HCT116 (cell line): Measurements from ENCODE around the gene FHIT. TPM values are rescaled to one million over a fixed set of nuclear protein-coding genes. Genes with fewer than 3 reads are reported as not detected.

Source experiments
- ATAC-seq: fragments of 200-7000 bp; cut with Tn5 transposase; 2 replicates; pipeline ENCODE4 v1.9.1; 2020; ENCODE audit warnings: mild to moderate bottlenecking, moderate library complexity
- BruUV-seq: library from RNA; stranded (reverse); fragments of 400-500 nt; replicated peaks from 2 replicates; lab custom pipeline; 2021; lab: Mats Ljungman, UMichigan
- CTCF ChIA-PET: fragments of 300-600 bp; sonication (Branson Sonifier 250); formaldehyde crosslinking; loops from one replicate; lab custom pipeline; 2021; ENCODE audit warnings: antibody characterized with exemption; lab: Charles Lee
- POLR2A ChIA-PET: fragments of 300-600, 350-600 bp; sonication (Branson Sonifier 250); formaldehyde crosslinking; loops from one replicate; lab custom pipeline; 2021; ENCODE audit warnings: antibody characterized with exemption; lab: Charles Lee
- RAD21 ChIA-PET, 2 experiments: fragments of 300-600 bp; sonication (Branson Sonifier 250); formaldehyde crosslinking; loops; one replicate each; lab custom pipeline; 2023; ENCODE audit warnings: low total read pairs in 2 of 2; ENCODE audit not compliant: uncharacterized antibody in 2 of 2, unreplicated experiment in 2 of 2, low non-redundant PET in 1 of 2; lab: Charles Lee
- DNase-seq: peaks from one replicate; pipeline ENCODE4 v3.0.0-alpha.2; 2010; ENCODE audit warnings: low read depth, low spot score
- H2AFZ ChIP-seq: fragments of 200-600 bp; shearing (Covaris generic), sonication (generic); 2 replicates; pipeline ENCODE4 v1.6.1; 2017; ENCODE audit warnings: low read depth, mixed run types, mixed read lengths, antibody characterized with exemption, low read length; ENCODE audit not compliant: poor library complexity, severe bottlenecking
- H3K27ac ChIP-seq: 2 replicates; pipeline ENCODE4 v1.5.1; 2012; ENCODE audit warnings: low read depth, low read length
- H3K27me3 ChIP-seq: fragments of 200-600 bp; sonication (generic); 2 replicates; pipeline ENCODE4 v1.6.1; 2016; ENCODE audit warnings: mixed run types, low read length, mixed read lengths; ENCODE audit not compliant: insufficient read depth
- H3K36me3 ChIP-seq, 2 experiments: fragments of 200-500 bp in 1 of 2; fragments of 200-600 bp in 1 of 2; sonication (Bioruptor generic) in 1 of 2; sonication (generic) in 1 of 2; 2 replicates each; pipeline versions ENCODE4 v1.5.1 to v1.6.1; 2014 to 2016; ENCODE audit warnings: low read length in 2 of 2, inconsistent platforms in 1 of 2, mixed read lengths in 1 of 2, mixed run types in 1 of 2; ENCODE audit not compliant: insufficient read depth in 2 of 2, control insufficient read depth in 1 of 2
- H3K4me1 ChIP-seq, 2 experiments: fragments of 200-600 bp in 1 of 2; sonication (generic) in 1 of 2; 2 replicates each; pipeline versions ENCODE4 v1.5.1 to v1.6.1; 2012 to 2017; ENCODE audit warnings: low read length in 2 of 2, inconsistent platforms in 1 of 2, mild to moderate bottlenecking in 1 of 2, mixed read lengths in 1 of 2, mixed run types in 1 of 2, moderate library complexity in 1 of 2; ENCODE audit not compliant: insufficient read depth in 2 of 2, control insufficient read depth in 1 of 2
- H3K4me2 ChIP-seq: fragments of 200-600 bp; sonication (generic); 2 replicates; pipeline ENCODE4 v1.6.1; 2017; ENCODE audit warnings: mixed run types, low read length, mixed read lengths
- H3K4me3 ChIP-seq, 2 experiments: fragments of 200-600 bp in 1 of 2; sonication (generic) in 1 of 2; replicated peaks in 1 of 2; 2 replicates each; pipeline ENCODE4 v1.5.1; 2011 to 2016; ENCODE audit warnings: low read length in 2 of 2, control low read depth in 1 of 2, low read depth in 1 of 2, mild to moderate bottlenecking in 1 of 2, mixed read lengths in 1 of 2, mixed run types in 1 of 2
- H3K79me2 ChIP-seq: fragments of 200-600 bp; sonication (generic); 2 replicates; pipeline ENCODE4 v1.6.1; 2017; ENCODE audit warnings: mild to moderate bottlenecking, mixed run types, low read length, moderate library complexity, mixed read lengths; ENCODE audit not compliant: insufficient read depth
- H3K9ac ChIP-seq: fragments of 200-600 bp; sonication (generic); 2 replicates; pipeline ENCODE4 v1.6.1; 2016; ENCODE audit warnings: low read length, mixed read lengths
- H3K9me2 ChIP-seq: fragments of 200-600 bp; sonication (generic), shearing (Covaris generic); 2 replicates; pipeline ENCODE4 v1.6.1; 2017; ENCODE audit warnings: mixed run types, mild to moderate bottlenecking, moderate library complexity; ENCODE audit not compliant: insufficient read depth
- H3K9me3 ChIP-seq, 2 experiments: fragments of 200-500 bp in 1 of 2; fragments of 200-600 bp in 1 of 2; sonication (Bioruptor generic) in 1 of 2; sonication (generic) in 1 of 2; 2 replicates each; pipeline ENCODE4 v1.6.1; 2014 to 2017; ENCODE audit warnings: low read length in 2 of 2, mixed read lengths in 2 of 2, inconsistent platforms in 1 of 2, low read depth in 1 of 2, mild to moderate bottlenecking in 1 of 2, mixed run types in 1 of 2, moderate library complexity in 1 of 2; ENCODE audit not compliant: control insufficient read depth in 1 of 2, insufficient read depth in 1 of 2
- H4K20me1 ChIP-seq: fragments of 200-600 bp; sonication (generic), shearing (Covaris generic); 2 replicates; pipeline ENCODE4 v1.6.1; 2017; ENCODE audit warnings: mixed run types, mild to moderate bottlenecking, moderate library complexity; ENCODE audit not compliant: insufficient read depth
- CBX3 ChIP-seq: IDR thresholded peaks from 2 replicates; pipeline ENCODE4 v1.6.1; 2012; ENCODE audit warnings: low read depth
- CTCF ChIP-seq, 3 experiments: fragments of 200-600 bp in 1 of 3; sonication (generic) in 1 of 3; IDR thresholded peaks in 2 of 3; conservative IDR thresholded peaks in 1 of 3; 2 replicates each; pipeline ENCODE4 v1.5.1; 2012 to 2017; ENCODE audit warnings: low read depth in 2 of 3, low read length in 2 of 3, antibody characterized with exemption in 1 of 3, borderline replicate concordance in 1 of 3, control low read depth in 1 of 3, mild to moderate bottlenecking in 1 of 3, mixed read lengths in 1 of 3, mixed run types in 1 of 3, moderate library complexity in 1 of 3; ENCODE audit not compliant: insufficient read depth in 1 of 3
- ELF1 ChIP-seq: IDR thresholded peaks from 2 replicates; pipeline ENCODE4 v1.6.1; 2012; ENCODE audit warnings: low read depth, borderline replicate concordance
- EZH2phosphoT487 ChIP-seq: fragments of 200-600 bp; IDR thresholded peaks from 2 replicates; pipeline ENCODE4 v1.6.1; 2018; ENCODE audit warnings: antibody characterized with exemption, borderline replicate concordance
- FOSL1 ChIP-seq: IDR thresholded peaks from 2 replicates; pipeline ENCODE4 v1.6.1; 2012; ENCODE audit warnings: low read depth
- POLR2A ChIP-seq: IDR thresholded peaks from 2 replicates; pipeline ENCODE4 v1.7.0; 2011; ENCODE audit warnings: borderline replicate concordance; ENCODE audit not compliant: insufficient read depth, insufficient read length; ENCODE audit errors: extremely low read depth
- POLR2AphosphoS5 ChIP-seq: IDR thresholded peaks from 2 replicates; pipeline ENCODE4 v1.6.1; 2011; ENCODE audit warnings: mild to moderate bottlenecking, low read depth, low read length, moderate library complexity
- RAD21 ChIP-seq: IDR thresholded peaks from 2 replicates; pipeline ENCODE4 v1.6.1; 2012; ENCODE audit warnings: low read depth, mild to moderate bottlenecking
- REST ChIP-seq: IDR thresholded peaks from 2 replicates; pipeline ENCODE4 v1.6.1; 2012; ENCODE audit warnings: low read depth
- YY1 ChIP-seq: IDR thresholded peaks from 2 replicates; pipeline ENCODE4 v1.6.1; 2011; ENCODE audit warnings: low read length, low read depth, moderate library complexity, mild to moderate bottlenecking; ENCODE audit not compliant: insufficient replicate concordance; ENCODE audit errors: extremely low read depth
- ZFX ChIP-seq: fragments of 450-650 bp; IDR thresholded peaks from 2 replicates; pipeline ENCODE4 v1.6.1; 2017
- ZNF274 ChIP-seq: fragments of 200-500 bp; sonication (Bioruptor generic); IDR thresholded peaks from 2 replicates; pipeline ENCODE4 v1.6.1; 2014; ENCODE audit warnings: mild to moderate bottlenecking, low read depth, low read length, inconsistent platforms
- intact Hi-C: fragments of 100-400 bp; cut with micrococcal nuclease; formaldehyde crosslinking; loops from 2 replicates; pipeline ENCODE4 v1.10.0; 2022
- total RNA-seq: library from RNA; stranded (reverse); gene quantifications from one replicate; pipeline ENCODE4 v1.2.1, GENCODE V29; 2021; ENCODE audit not compliant: unreplicated experiment

The FHIT gene
- total RNA-seq, 1 experiment from 2014 or later: 20.1 TPM

DNA sequence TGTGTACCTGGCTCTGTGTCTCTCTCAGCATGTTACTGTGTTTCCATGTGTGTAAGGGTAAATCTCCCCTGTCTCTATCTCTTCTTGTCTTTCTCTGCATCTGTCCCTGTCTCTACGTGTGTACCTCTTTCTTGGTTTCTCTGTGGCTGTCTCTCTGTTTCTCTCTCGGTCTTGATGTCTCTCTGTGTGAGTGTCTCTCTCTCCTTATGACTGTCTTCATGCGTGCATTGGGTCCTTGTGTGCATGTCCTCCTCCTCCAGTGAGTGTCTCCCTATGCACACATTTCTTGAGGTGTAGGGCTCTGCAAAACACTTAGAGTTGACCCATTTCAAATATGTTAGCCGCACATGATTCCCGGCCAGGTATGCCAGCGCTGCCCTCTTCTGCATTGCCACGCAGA, 1298.1 kb downstream of the FHIT start:
- Histone ChIP-seq H3K4me1 (no peaks in the 10 kb centered on the region), H3K9me2 (no peaks in the 10 kb centered on the region), H3K9ac (no peak overlapping the region), H3K27me3 (peaks cover 5% of the 10 kb centered on the region), H3K36me3 (no peaks in the 10 kb centered on the region), H3K27ac (no peak overlapping the region), H3K79me2 (no peaks in the 10 kb centered on the region), H3K4me3 (no peak overlapping the region), H4K20me1 (no peaks in the 10 kb centered on the region), H3K9me3 (no peaks in the 10 kb centered on the region), H3K4me2 (no peak overlapping the region), H2AFZ (no peak overlapping the region)
- BruUV-seq: no TSS peak
- ChIA-PET POLR2A (no interaction called here), RAD21 (no interaction called here), CTCF (no interaction called here)
- no peak for TF ChIP-seq RAD21
- TF ChIP-seq ZFX: no peak
- no peak for TF ChIP-seq ZNF274
- TF ChIP-seq REST: no peak
- no peak for TF ChIP-seq EZH2phosphoT487
- TF ChIP-seq POLR2A: no peak
- TF ChIP-seq YY1: no peak
- no peak for TF ChIP-seq CBX3
- no peak for TF ChIP-seq CTCF (IDR thresholded peaks at IDR 0.05 in 2 of 3, conservative IDR thresholded peaks at IDR 0.05 in 1 of 3; ENCODE audit: borderline replicate concordance in 1 of 3, insufficient read depth in 1 of 3, low read depth in 2 of 3, low read length in 2 of 3)
- no peak for TF ChIP-seq POLR2AphosphoS5
- TF ChIP-seq FOSL1: no peak
- no peak for TF ChIP-seq ELF1
- ATAC-seq (no peak), DNase-seq (no peak)
- intact Hi-C loops: no loop called here
